Hematopoietic multipotent progenitor cell (in vitro differentiated cells): ENCODE measurements around the gene CDHR2. TPM values are rescaled to one million over a fixed set of nuclear protein-coding genes. Genes with fewer than 3 reads are reported as not detected.

Source experiments
- DNase-seq, 3 donors: peaks; one replicate each; pipeline ENCODE4 v3.0.0-alpha.2; 2011 to 2015; ENCODE audit warnings: low read depth in 2 of 3, low spot score in 2 of 3
- small RNA-seq: library from RNA; depleted of rRNA; stranded (forward); fragments of <200 nt; gene quantifications from one replicate; pipeline ENCODE3, GENCODE V24; 2012
- total RNA-seq: library from RNA; depleted of rRNA; stranded (reverse); fragments of >200 nt; gene quantifications from one replicate; pipeline ENCODE4 v1.2.3, GENCODE V29; 2012

The CDHR2 gene
- total RNA-seq, 1 donor: under 0.01 TPM

DNA sequence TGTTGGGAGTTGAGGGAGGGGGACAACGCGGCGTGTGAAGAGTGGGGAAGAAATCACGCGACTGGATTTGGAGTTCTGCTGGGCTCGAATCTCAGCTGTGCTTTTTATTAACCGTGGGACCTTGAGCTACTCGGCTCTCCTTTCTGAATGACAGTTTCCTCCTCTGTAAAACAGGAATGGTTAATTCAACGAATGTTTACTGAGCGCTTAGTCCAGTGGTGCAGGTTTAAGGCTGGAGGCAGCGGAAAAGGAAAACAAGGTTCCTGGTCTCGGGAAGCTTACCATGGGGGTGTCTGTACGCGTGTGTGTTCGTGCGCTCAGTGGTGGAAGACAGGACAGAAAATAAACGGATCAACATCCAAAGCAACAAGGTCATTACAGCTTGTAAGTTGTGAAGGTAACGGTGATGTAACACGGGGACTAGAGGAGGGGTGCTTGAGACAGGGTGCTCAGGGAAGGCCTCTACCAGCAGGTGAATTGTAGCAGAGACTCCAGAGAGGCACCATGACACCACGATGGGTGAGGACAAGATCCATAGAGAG, 81.6 kb downstream of the CDHR2 start:
- no peak for DNase-seq

DNA sequence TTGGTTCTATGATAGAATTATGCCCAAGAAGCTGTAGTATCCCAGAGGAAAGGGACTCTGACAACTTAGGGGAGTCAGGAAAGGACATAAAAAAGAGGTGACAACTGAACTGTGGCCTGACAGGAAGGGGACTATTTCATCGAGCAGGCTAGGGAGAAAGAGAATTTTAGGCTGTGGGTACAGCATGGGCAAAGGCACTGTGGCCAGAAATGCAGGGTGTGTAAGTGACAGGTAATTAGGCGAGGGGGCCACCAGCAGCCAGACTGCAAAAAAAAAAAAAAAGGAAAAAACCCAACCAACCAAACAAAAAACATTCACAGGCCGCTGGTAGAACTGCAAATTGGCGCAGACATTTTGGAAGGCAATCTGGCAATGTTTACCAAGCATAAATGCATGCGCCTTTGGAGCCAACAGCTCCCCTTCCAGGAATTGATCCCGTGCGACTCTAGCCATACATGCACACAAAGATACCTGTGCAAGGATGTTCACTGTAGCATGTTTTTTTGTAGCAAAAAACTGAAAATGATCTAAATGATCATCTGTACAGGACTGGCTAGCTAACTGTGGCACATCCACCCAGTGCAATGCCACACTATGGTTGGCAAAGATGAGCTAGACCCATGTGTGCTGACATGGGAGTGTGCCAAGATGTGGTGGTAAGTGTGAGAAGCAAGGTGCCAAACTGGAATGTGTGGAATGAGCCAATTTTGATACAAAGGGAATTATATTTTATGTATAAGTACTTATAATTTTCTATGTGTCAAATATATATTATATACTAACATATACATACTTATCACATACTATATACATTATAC, 82.5 kb downstream of the CDHR2 start:
- no peak for DNase-seq

DNA sequence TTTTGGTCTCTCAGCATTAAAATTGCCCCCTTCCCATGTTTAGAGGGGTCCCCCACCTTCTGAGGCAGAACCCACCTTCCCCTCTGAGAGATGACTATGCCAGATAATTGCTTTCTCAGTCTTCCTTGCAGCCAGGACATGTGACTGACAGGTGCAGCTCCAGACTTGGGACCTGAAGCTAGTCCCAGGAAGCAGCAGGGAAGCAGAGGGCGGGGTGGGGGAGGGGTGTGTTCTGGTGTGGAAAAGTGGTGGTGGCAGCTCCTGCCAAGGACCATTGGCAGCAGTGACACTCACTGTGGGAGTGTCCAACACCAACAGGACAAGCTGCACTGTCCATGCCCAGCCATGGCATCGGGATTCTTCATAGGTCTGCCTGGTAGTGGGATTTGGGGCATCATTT, 83.6 kb downstream of the CDHR2 start:
- DNase-seq: no peak

DNA sequence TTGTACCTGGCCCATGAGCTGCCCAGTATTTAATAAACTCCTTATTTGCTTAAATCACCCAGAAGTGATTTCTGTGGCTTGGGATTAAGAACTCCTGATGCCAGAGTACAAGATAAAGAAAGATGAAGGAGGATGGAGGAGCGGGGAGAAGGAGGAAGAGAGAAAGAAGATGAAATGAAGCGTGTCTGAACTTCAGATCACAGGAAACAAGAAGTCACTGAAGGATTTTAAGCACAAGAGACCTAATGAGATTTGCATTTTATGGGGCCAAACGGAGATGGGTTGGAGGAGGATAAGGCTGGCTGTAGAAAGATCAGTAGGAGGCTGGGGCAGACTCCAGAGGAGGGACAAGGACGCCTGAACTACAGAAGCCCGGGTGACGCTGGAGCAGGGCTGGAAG, 84.5 kb downstream of the CDHR2 start:
- no peak for DNase-seq

GRCh38 chr5:176636426-176636825, 87.3 kb downstream of the CDHR2 start:
- no peak for DNase-seq

DNA sequence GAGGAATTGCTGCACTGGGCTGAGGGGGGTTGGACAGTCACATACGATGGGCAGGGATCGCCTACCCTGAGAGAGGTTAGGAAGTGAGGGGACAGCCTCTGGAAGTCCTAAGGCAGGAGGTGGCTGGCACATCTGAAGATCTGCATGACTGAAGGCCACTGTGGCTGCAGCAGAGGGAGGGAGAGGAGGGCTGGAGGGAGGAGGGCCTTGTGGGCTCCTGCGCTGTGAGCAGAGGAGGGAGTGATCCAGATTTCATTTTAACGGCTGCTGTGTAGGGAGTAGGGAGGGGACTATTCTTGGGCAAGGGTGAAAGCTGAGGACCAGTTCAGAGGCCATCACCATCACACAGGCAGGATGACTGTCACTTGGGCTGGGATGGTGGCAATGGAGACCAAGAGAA, 88.4 kb downstream of the CDHR2 start:
- DNase-seq: no peak

- no peak for DNase-seq
These were observed 89.3 kb downstream of the CDHR2 start for GRCh38 chr5:176638437-176638836.

- no peak for DNase-seq
These were observed 90.1 kb downstream of the CDHR2 start for GRCh38 chr5:176639208-176639607.

DNA sequence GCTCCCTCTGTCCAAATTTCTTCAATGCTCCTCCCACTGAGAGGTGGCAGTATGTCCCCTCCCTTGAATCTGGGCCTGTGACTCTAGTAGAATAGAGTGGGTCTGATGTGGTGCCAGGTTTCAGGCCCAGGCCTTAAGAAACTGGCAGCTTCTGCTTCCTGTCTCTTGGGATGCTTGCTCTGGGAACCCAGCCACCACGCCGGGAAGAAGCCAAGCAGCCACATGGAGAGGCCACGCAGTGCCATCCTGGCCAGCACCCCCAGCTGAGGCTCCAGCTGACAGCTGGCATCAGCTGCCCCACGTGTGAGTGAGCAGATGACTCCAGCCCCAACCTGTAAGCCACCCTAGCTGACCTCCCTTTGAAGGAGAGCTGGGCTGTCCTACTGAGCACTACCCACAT, 90.8 kb downstream of the CDHR2 start:
- no peak for DNase-seq

DNA sequence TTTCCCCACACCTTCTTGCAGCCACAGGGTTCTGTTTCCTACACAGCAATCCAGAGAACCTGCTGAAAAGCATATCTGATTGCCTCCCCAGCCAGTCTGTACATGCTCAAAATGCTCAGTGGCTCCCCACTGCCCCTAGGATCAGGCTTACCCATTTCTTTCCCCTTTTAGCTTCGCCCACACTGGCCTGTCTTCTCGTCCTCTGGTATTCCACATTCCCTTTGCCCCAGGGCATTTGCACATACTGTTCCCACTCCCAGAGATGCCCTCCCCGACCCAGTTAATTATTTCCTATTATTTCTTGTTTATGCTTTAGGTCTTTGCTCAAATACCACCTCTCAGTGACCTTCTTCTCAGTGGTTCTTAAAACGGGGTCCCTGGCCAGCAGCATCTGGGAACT, 91.5 kb downstream of the CDHR2 start:
- no peak for DNase-seq

GRCh38 chr5:176642675-176643490, 93.7 kb downstream of the CDHR2 start:
- no peak for DNase-seq

DNA sequence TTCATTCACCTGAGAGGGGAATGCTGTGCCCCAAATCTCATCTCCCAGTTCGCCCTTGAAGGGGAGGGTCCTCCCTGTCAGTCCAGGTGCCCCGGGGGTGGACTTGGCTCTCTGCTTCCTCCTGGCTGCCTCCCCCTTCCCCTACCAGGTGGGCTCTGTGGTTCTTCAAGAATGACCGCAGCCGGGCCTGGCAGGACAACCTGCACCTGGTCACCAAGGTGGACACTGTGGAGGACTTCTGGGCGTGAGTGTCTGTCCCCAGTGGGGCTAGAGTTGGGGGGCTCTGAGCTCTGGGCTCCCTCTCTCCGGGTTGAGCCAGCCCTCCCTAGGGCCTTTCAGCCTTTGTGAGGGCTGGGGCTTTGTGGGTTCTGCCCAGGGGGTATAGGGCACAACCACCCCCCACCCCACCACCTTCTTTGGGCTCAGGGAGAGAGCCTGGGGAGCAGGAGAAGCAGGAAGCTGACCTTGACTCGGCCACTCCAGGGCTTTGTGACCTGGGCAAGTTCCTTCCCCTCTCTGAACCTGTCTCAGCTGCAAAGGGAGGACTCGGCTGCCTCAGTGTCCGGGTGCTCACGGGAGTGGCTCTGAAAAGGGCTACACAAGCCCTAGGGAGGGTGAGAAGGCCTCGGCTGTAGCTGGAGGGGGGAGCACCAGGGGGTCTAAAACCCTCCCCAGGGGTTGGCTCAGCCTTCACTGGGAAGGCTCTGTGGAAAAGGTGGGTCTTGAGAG, 94.5 kb downstream of the CDHR2 start:
- DNase-seq: no peak

DNA sequence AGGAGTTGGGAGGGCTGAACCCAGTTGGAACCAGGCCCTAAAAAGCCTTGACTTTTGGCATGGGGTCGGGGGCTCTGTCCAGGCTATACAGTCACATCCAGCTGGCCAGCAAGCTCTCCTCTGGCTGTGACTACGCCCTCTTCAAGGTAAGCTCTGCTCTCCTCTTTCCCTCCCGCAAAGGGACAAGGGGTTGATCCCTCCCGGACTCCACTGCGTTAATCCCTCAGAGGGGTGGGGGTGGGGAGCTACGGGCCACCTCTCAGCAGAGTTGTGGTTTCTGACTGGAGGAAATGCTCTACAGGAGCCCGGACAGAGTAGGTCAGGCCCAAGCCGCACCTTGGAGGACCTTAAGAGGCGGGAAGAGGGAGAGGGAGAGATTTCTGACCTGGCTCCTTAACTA, 95.2 kb downstream of the CDHR2 start:
- DNase-seq: no peak

DNA sequence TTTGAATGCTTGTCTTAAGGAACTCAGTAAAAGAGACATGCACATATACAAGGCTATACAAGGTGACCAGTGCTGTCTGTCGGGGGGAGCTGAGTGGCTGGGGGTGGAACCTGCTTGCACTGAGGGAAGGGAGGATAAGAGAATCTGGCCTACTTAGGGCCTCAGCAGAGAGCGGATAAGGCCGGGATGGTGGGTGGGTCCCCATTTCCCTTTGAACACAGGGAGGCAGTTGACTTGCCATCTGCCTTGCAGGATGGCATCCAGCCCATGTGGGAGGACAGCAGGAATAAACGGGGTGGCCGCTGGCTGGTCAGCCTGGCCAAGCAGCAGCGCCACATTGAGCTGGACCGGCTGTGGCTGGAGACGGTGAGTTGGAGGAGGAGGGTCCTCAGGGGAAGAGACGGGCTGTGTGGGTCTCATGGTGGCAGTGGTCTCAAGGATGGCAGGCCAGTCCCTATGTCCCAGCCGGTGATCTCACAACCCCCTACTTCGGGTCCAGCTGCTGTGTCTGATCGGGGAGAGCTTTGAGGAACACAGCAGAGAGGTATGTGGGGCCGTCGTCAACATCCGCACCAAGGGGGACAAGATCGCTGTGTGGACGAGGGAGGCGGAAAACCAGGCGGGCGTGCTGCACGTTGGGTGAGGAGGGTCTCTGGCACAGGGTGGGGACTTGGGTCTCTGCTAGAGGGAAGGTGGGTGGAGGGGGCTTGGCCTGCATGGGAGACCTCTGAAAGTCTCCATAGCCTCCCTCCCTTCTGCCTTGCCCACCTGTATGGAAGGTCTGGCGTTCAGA, 95.9 kb downstream of the CDHR2 start:
- no peak for DNase-seq

Small RNAs within 50 kb of the gene (small RNA-seq; reads per million reads assigned to genes)
- gene MIR4281: not detected
- gene RF00019: not detected
- not detected for gene RN7SL684P

Other genes with a start within 250 kb of the CDHR2 start
- 56.3 TPM for gene KIAA1191, start 187.6 kb upstream of the CDHR2 start, total RNA-seq
- 17.8 TPM for gene ARL10, start 183.9 kb upstream of the CDHR2 start, total RNA-seq
- 16.7 TPM for gene NOP16, start 160.7 kb upstream of the CDHR2 start, total RNA-seq
- gene HIGD2A, start 160.6 kb upstream of the CDHR2 start, total RNA-seq: 108 TPM
- gene CLTB, start 132.8 kb upstream of the CDHR2 start, total RNA-seq: 48.7 TPM
- gene FAF2, start 101.0 kb upstream of the CDHR2 start, total RNA-seq: 15.9 TPM
- gene RNF44, start 11.9 kb upstream of the CDHR2 start, total RNA-seq: 39.9 TPM
- under 0.01 TPM for gene GPRIN1, start 60.8 kb downstream of the CDHR2 start, total RNA-seq
- not detected for gene SNCB, start 81.2 kb downstream of the CDHR2 start, total RNA-seq
- not detected for gene EIF4E1B, start 81.3 kb downstream of the CDHR2 start, total RNA-seq
- gene TSPAN17, start 98.1 kb downstream of the CDHR2 start, total RNA-seq: 21.0 TPM